Endothelial cell of umbilical vein (primary cell): ENCODE data around the gene SLC44A1. TPM values are rescaled to one million over a fixed set of nuclear protein-coding genes. Genes with fewer than 3 reads are reported as not detected.

Source experiments
- BruUV-seq: library from RNA; stranded (reverse); fragments of 400-500 nt; replicated peaks from 2 replicates; lab custom pipeline; 2021; lab: Mats Ljungman, UMichigan
- CTCF ChIA-PET: fragments of 300-600, 350-600 bp; sonication (Branson Sonifier 250); formaldehyde crosslinking; loops from one replicate; lab custom pipeline; 2021; ENCODE audit warnings: antibody characterized with exemption, inconsistent platforms; lab: Charles Lee
- POLR2A ChIA-PET: fragments of 300-600, 350-600 bp; sonication (Branson Sonifier 250); formaldehyde crosslinking; loops from one replicate; lab custom pipeline; 2021; ENCODE audit warnings: antibody characterized with exemption, inconsistent platforms; lab: Charles Lee
- DNase-seq: peaks from one replicate; pipeline ENCODE4 v3.0.0-alpha.2; 2011; ENCODE audit warnings: low read depth, low spot score
- FAIRE-seq: peaks from 2 replicates; lab custom pipeline; 2011; peaks lifted over from hg19 to GRCh38; lab: Jason Lieb, UNC
- H2AFZ ChIP-seq: 2 replicates; pipeline ENCODE4 v1.6.0; 2012; ENCODE audit warnings: low read depth, low read length, control low read depth, inconsistent platforms
- H3K27ac ChIP-seq: 2 replicates; pipeline ENCODE4 v1.5.1; 2011; ENCODE audit warnings: low read depth, mild to moderate bottlenecking, control low read depth, low read length, moderate library complexity; ENCODE audit not compliant: insufficient read depth
- H3K27me3 ChIP-seq, 2 experiments: 2 replicates each; pipeline versions ENCODE4 v1.6.0 to v1.6.1; 2011; ENCODE audit warnings: low read length in 2 of 2, mixed read lengths in 1 of 2; ENCODE audit not compliant: control insufficient read depth in 2 of 2, insufficient read depth in 2 of 2
- H3K36me3 ChIP-seq, 2 experiments: 2 replicates in 1 of 2; 3 replicates in 1 of 2; pipeline ENCODE4 v1.5.1; 2011; ENCODE audit warnings: low read length in 2 of 2, mild to moderate bottlenecking in 1 of 2, moderate library complexity in 1 of 2; ENCODE audit not compliant: control insufficient read depth in 2 of 2, insufficient read depth in 2 of 2; ENCODE audit errors: extremely low read depth in 1 of 2
- H3K4me1 ChIP-seq: 3 replicates; pipeline ENCODE4 v1.5.1; 2011; ENCODE audit warnings: mild to moderate bottlenecking, low read length; ENCODE audit not compliant: control insufficient read depth, insufficient read depth; ENCODE audit errors: extremely low read depth
- H3K4me2 ChIP-seq: 2 replicates; pipeline ENCODE4 v1.6.1; 2011; ENCODE audit warnings: low read length, control low read depth, mixed read lengths; ENCODE audit not compliant: insufficient read depth
- H3K4me3 ChIP-seq, 3 experiments: fragments of 200-600 bp in 1 of 3; sonication (generic), shearing (Covaris generic) in 1 of 3; replicated peaks in 1 of 3; 2 replicates each; pipeline ENCODE4 v1.5.1; 2011 to 2016; ENCODE audit warnings: control low read depth in 3 of 3, low read length in 3 of 3, mild to moderate bottlenecking in 2 of 3, inconsistent platforms in 1 of 3, low read depth in 1 of 3, moderate library complexity in 1 of 3; ENCODE audit not compliant: insufficient read depth in 1 of 3
- H3K79me2 ChIP-seq: 2 replicates; pipeline ENCODE4 v1.6.0; 2012; ENCODE audit warnings: low read length, inconsistent platforms; ENCODE audit not compliant: control insufficient read depth, insufficient read depth
- H3K9ac ChIP-seq: replicated peaks from 2 replicates; pipeline ENCODE3; 2011; ENCODE audit warnings: low read length, control low read depth; ENCODE audit not compliant: insufficient read depth; ENCODE audit errors: extremely low read depth
- H3K9me1 ChIP-seq: replicated peaks from 3 replicates; pipeline ENCODE4 v1.6.0; 2011; ENCODE audit warnings: mild to moderate bottlenecking, low read length; ENCODE audit not compliant: control insufficient read depth, insufficient read depth; ENCODE audit errors: extremely low read depth
- H3K9me3 ChIP-seq: replicated peaks from 2 replicates; pipeline ENCODE4 v1.5.1; 2012; ENCODE audit warnings: low read length, inconsistent platforms; ENCODE audit not compliant: control insufficient read depth, insufficient read depth
- H4K20me1 ChIP-seq: replicated peaks from 2 replicates; pipeline ENCODE3; 2011; ENCODE audit warnings: mild to moderate bottlenecking, low read length; ENCODE audit not compliant: control insufficient read depth, insufficient read depth; ENCODE audit errors: extremely low read depth
- EZH2 ChIP-seq: IDR thresholded peaks from 2 replicates; pipeline ENCODE4 v1.6.1; 2012; ENCODE audit warnings: borderline replicate concordance, low read depth, mild to moderate bottlenecking, moderate library complexity, low read length, inconsistent platforms; ENCODE audit not compliant: severe bottlenecking
- FOS ChIP-seq: IDR thresholded peaks from 2 replicates; pipeline ENCODE4 v1.6.1; 2011; ENCODE audit warnings: mild to moderate bottlenecking, low read length, moderate library complexity, borderline replicate concordance; ENCODE audit not compliant: insufficient read depth
- GATA2 ChIP-seq: IDR thresholded peaks from 2 replicates; pipeline ENCODE4 v1.7.0; 2011; ENCODE audit warnings: low read depth, mild to moderate bottlenecking, moderate library complexity, mixed read lengths, low read length; ENCODE audit not compliant: insufficient read length, insufficient read depth
- JUN ChIP-seq: IDR thresholded peaks from 2 replicates; pipeline ENCODE4 v1.6.1; 2011; ENCODE audit warnings: borderline replicate concordance, low read depth; ENCODE audit not compliant: insufficient read length, insufficient read depth
- MYC ChIP-seq: IDR thresholded peaks from one replicate; pipeline ENCODE4 v1.6.1; 2011; ENCODE audit warnings: mild to moderate bottlenecking, low read depth, low read length
- POLR2A ChIP-seq: IDR thresholded peaks from 2 replicates; pipeline ENCODE4 v1.6.1; 2012; ENCODE audit warnings: low read depth, mild to moderate bottlenecking, control low read depth, low read length
- POLR2AphosphoS5 ChIP-seq: IDR thresholded peaks from 2 replicates; pipeline ENCODE4 v1.6.1; 2012; ENCODE audit warnings: low read depth, mild to moderate bottlenecking, control low read depth, low read length, moderate library complexity; ENCODE audit not compliant: insufficient read depth
- dilution Hi-C: fragments of 300-500 bp; cut with MboI; formaldehyde crosslinking; loops from one replicate; pipeline ENCODE4 v1.15.0; 2019; ENCODE audit warnings: low sequenced_read_pairs; ENCODE audit not compliant: extremely low pct_ligation_motif_present
- intact Hi-C: fragments of 100-400 bp; cut with micrococcal nuclease; formaldehyde crosslinking; loops from one replicate; pipeline ENCODE4 v1.10.0; 2022
- polyA plus RNA-seq, 4 experiments: library from polyadenylated mRNA; depleted of rRNA in 3 of 4; stranded (reverse) in 3 of 4; unstranded in 1 of 4; fragments of >200 nt; gene quantifications; 2 replicates each; pipeline versions ENCODE4 v1.2.1 to v1.2.3, GENCODE V29; 2011 to 2012; ENCODE audit warnings: missing spikeins in 1 of 4
- total RNA-seq: library from RNA; stranded (reverse); gene quantifications from 2 replicates; pipeline ENCODE4 v1.2.3, GENCODE V29; 2021
- TF ChIP-seq, protein P1 (sequence below), 2 donors: IDR thresholded peaks; 1 replicate in 1 of 2; 2 replicates in 1 of 2; pipeline ENCODE4 v1.5.1; 2011; ENCODE audit warnings: low read length in 2 of 2, mild to moderate bottlenecking in 2 of 2, moderate library complexity in 2 of 2, control low read depth in 1 of 2, inconsistent platforms in 1 of 2, low read depth in 1 of 2; ENCODE audit not compliant: insufficient read depth in 1 of 2; ENCODE audit errors: extremely low read depth in 1 of 2
- TF ChIP-seq, protein P2 (sequence below): IDR thresholded peaks from 2 replicates; pipeline ENCODE4 v1.6.1; 2011; ENCODE audit not compliant: insufficient read depth, insufficient read length

Gene SLC44A1
- total and polyA plus RNA-seq, 2 donors (not counting 3 experiments of a cell fraction or from before 2014, with no cell fraction given) = 16.1 to 37.7 TPM

- no peak for FAIRE-seq
- BruUV-seq = no TSS peak
- no peak for TF ChIP-seq JUN
- TF ChIP-seq GATA2 = no peak
- no peak for TF ChIP-seq POLR2A
- no peak for TF ChIP-seq FOS
- no peak for TF ChIP-seq EZH2
- TF ChIP-seq, protein P1, sequence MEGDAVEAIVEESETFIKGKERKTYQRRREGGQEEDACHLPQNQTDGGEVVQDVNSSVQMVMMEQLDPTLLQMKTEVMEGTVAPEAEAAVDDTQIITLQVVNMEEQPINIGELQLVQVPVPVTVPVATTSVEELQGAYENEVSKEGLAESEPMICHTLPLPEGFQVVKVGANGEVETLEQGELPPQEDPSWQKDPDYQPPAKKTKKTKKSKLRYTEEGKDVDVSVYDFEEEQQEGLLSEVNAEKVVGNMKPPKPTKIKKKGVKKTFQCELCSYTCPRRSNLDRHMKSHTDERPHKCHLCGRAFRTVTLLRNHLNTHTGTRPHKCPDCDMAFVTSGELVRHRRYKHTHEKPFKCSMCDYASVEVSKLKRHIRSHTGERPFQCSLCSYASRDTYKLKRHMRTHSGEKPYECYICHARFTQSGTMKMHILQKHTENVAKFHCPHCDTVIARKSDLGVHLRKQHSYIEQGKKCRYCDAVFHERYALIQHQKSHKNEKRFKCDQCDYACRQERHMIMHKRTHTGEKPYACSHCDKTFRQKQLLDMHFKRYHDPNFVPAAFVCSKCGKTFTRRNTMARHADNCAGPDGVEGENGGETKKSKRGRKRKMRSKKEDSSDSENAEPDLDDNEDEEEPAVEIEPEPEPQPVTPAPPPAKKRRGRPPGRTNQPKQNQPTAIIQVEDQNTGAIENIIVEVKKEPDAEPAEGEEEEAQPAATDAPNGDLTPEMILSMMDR (IDR thresholded peaks at IDR 0.05; ENCODE audit: extremely low read depth in 1 of 2, insufficient read depth in 1 of 2, low read depth in 1 of 2, low read length in 2 of 2) = no peak
- TF ChIP-seq, protein P2, sequence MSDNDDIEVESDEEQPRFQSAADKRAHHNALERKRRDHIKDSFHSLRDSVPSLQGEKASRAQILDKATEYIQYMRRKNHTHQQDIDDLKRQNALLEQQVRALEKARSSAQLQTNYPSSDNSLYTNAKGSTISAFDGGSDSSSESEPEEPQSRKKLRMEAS = no peak
- no peak for TF ChIP-seq POLR2AphosphoS5
- no peak for TF ChIP-seq MYC
- H3K9me3 ChIP-seq = no peaks in the 10 kb centered on the region
- no peaks in the 10 kb centered on the region for H3K27me3 ChIP-seq
- H3K4me3 ChIP-seq = no peak overlapping the region
- H3K27ac ChIP-seq = no peak overlapping the region
- H3K36me3 ChIP-seq = no peaks in the 10 kb centered on the region
- no peak overlapping the region for H3K4me2 ChIP-seq
- H3K4me1 ChIP-seq = no peaks in the 10 kb centered on the region
- DNase-seq = no peak
- ChIA-PET POLR2A (no interaction called here), CTCF (no interaction called here)
- H3K79me2 ChIP-seq = no peaks in the 10 kb centered on the region
- H3K9ac ChIP-seq = no peak overlapping the region
- no peaks in the 10 kb centered on the region for H4K20me1 ChIP-seq
- dilution Hi-C loops (no loop called here), intact Hi-C loops (no loop called here)
- H2AFZ ChIP-seq = no peak overlapping the region
- no peaks in the 10 kb centered on the region for H3K9me1 ChIP-seq
These were observed 25.1 kb upstream of the SLC44A1 start for GRCh38 chr9:105219291-105219805.
